HG03097 (cell line): ENCODE measurements around the gene FAM124B.
"Not testable (repeated sequence)": the region's sequence is repeated elsewhere in the genome, so short reads cannot be mapped to it uniquely, and the experiment has no call there.

Experiments used
- ATAC-seq: cut with Tn5 transposase; IDR thresholded peaks from one replicate; pipeline ENCODE4 v1.9.1; 2021; ENCODE audit not compliant: unreplicated experiment, low FRiP score

FAM124B gene

GRCh38 chr2:224382973-224383555, 18.8 kb downstream of the FAM124B start:
- no peak for ATAC-seq

- ATAC-seq = not testable (repeated sequence)
These were observed 19.6 kb downstream of the FAM124B start for GRCh38 chr2:224382280-224382647.

GRCh38 chr2:224381521-224382279, 20.2 kb downstream of the FAM124B start:
- ATAC-seq = no peak

GRCh38 chr2:224379986-224380385, 21.9 kb downstream of the FAM124B start:
- ATAC-seq = no peak

- no peak for ATAC-seq
These were observed 22.7 kb downstream of the FAM124B start for GRCh38 chr2:224379172-224379571.

- no peak for ATAC-seq
These were observed 23.2 kb downstream of the FAM124B start for GRCh38 chr2:224378701-224379097.

GRCh38 chr2:224377751-224378700, 23.9 kb downstream of the FAM124B start:
- no peak for ATAC-seq

- no peak for ATAC-seq
These were observed 29.3 kb downstream of the FAM124B start for GRCh38 chr2:224372641-224373040.

GRCh38 chr2:224369028-224369632, 32.8 kb downstream of the FAM124B start:
- ATAC-seq = no peak

- no peak for ATAC-seq
These were observed 35.6 kb downstream of the FAM124B start for GRCh38 chr2:224366267-224366844.

- ATAC-seq = no peak
These were observed 36.6 kb downstream of the FAM124B start for GRCh38 chr2:224365331-224365730.

GRCh38 chr2:224363281-224363680, 38.6 kb downstream of the FAM124B start:
- ATAC-seq = no peak

GRCh38 chr2:224362094-224362493, 39.8 kb downstream of the FAM124B start:
- no peak for ATAC-seq

- ATAC-seq = no peak
These were observed 41.1 kb downstream of the FAM124B start for GRCh38 chr2:224360801-224361251.

- ATAC-seq = no peak
These were observed 42.3 kb downstream of the FAM124B start for GRCh38 chr2:224359569-224359968.

- no peak for ATAC-seq
These were observed 44.6 kb downstream of the FAM124B start for GRCh38 chr2:224357098-224357901.

- ATAC-seq = no peak
These were observed 47.2 kb downstream of the FAM124B start for GRCh38 chr2:224354632-224355211.

- ATAC-seq = no peak
These were observed 51.2 kb downstream of the FAM124B start for GRCh38 chr2:224350703-224351102.

- ATAC-seq = no peak
These were observed 52.5 kb downstream of the FAM124B start for GRCh38 chr2:224349396-224349795.
